HepG2 (cell line): ENCODE measurements around the gene BBS9. TPM values are rescaled to one million over a fixed set of nuclear protein-coding genes. Genes with fewer than 3 reads are reported as not detected.

Experiments used
- ATAC-seq: fragments of 200-7000 bp; cut with Tn5 transposase; 3 replicates; pipeline ENCODE4 v1.9.1; 2020; ENCODE audit warnings: mild to moderate bottlenecking, moderate library complexity
- BruUV-seq: library from RNA; stranded (reverse); fragments of 400-500 nt; replicated peaks from 2 replicates; lab custom pipeline; 2021; lab: Mats Ljungman, UMichigan
- CTCF ChIA-PET: fragments of 300-600 bp; formaldehyde crosslinking; extraction: SDS; loops from one replicate; lab custom pipeline; 2021; ENCODE audit warnings: low total read pairs, inconsistent platforms, low intra/inter-chr PET ratio; lab: Yijun Ruan, JAX
- POLR2A ChIA-PET: fragments of 350-600 bp; sonication (Branson Sonifier 250); formaldehyde crosslinking; loops from one replicate; lab custom pipeline; 2020; ENCODE audit warnings: antibody characterized with exemption, inconsistent platforms; lab: Yijun Ruan, JAX
- DNase-seq: peaks from one replicate; pipeline ENCODE4 v3.0.0-alpha.2; 2015; ENCODE audit warnings: low spot score
- FAIRE-seq: peaks from 3 replicates; lab custom pipeline; 2011; peaks lifted over from hg19 to GRCh38; lab: Jason Lieb, UNC
- H2AFZ ChIP-seq: one replicate; pipeline ENCODE4 v1.6.1; 2011; ENCODE audit warnings: low read length, inconsistent platforms
- H3K27ac ChIP-seq: fragments of 300-600 bp; 3 replicates; pipeline ENCODE4 v1.8.0; 2011; ENCODE audit warnings: mixed run types, mild to moderate bottlenecking, mixed read lengths, low read length, inconsistent platforms; ENCODE audit not compliant: insufficient read depth; ENCODE audit errors: extremely low read length
- H3K27me3 ChIP-seq, 2 experiments: fragments of 200-600 bp in 1 of 2; 2 replicates in 1 of 2; 3 replicates in 1 of 2; pipeline versions ENCODE4 v1.6.0 to v1.8.0; 2011; ENCODE audit warnings: low read length in 2 of 2, mild to moderate bottlenecking in 2 of 2, moderate library complexity in 2 of 2, inconsistent platforms in 1 of 2; ENCODE audit not compliant: insufficient read depth in 2 of 2, control insufficient read depth in 1 of 2
- H3K36me3 ChIP-seq, 2 experiments: fragments of 200-600 bp in 1 of 2; replicated peaks in 1 of 2; 2 replicates in 1 of 2; 3 replicates in 1 of 2; pipeline versions ENCODE4 v1.5.1 to v1.8.0; 2011; ENCODE audit warnings: low read length in 2 of 2, inconsistent platforms in 1 of 2; ENCODE audit not compliant: insufficient read depth in 2 of 2, control insufficient read depth in 1 of 2
- H3K4me1 ChIP-seq: 2 replicates; pipeline ENCODE4 v1.5.1; 2012; ENCODE audit warnings: low read length, inconsistent platforms; ENCODE audit not compliant: insufficient read depth
- H3K4me2 ChIP-seq: 2 replicates; pipeline ENCODE4 v1.6.0; 2011; ENCODE audit warnings: low read depth, low read length, inconsistent platforms
- H3K4me3 ChIP-seq, 3 experiments: fragments of 200-600 bp in 1 of 3; sonication (generic), shearing (Covaris generic) in 1 of 3; replicated peaks in 1 of 3; 2 replicates each; pipeline ENCODE4 v1.5.1; 2011 to 2016; ENCODE audit warnings: low read length in 3 of 3, inconsistent platforms in 2 of 3, low read depth in 2 of 3, mild to moderate bottlenecking in 2 of 3, control low read depth in 1 of 3, mixed read lengths in 1 of 3; ENCODE audit not compliant: insufficient read depth in 1 of 3
- H3K79me2 ChIP-seq: one replicate; pipeline ENCODE4 v1.6.1; 2011; ENCODE audit warnings: low read length, inconsistent platforms; ENCODE audit not compliant: insufficient read depth
- H3K9ac ChIP-seq: 2 replicates; pipeline ENCODE4 v1.6.0; 2011; ENCODE audit warnings: mild to moderate bottlenecking, low read depth, low read length, inconsistent platforms; ENCODE audit not compliant: insufficient read depth
- H3K9me3 ChIP-seq: 2 replicates; pipeline ENCODE4 v1.5.1; 2012; ENCODE audit warnings: mild to moderate bottlenecking, low read length
- H4K20me1 ChIP-seq: 2 replicates; pipeline ENCODE4 v1.6.0; 2011; ENCODE audit warnings: inconsistent platforms, mild to moderate bottlenecking, low read length, moderate library complexity; ENCODE audit not compliant: insufficient read depth
- GLMP ChIP-seq: sonication (generic); formaldehyde crosslinking; IDR thresholded peaks from 2 replicates; pipeline ENCODE4 v1.9.0; 2021; ENCODE audit warnings: missing genetic modification reagents, mild to moderate bottlenecking, borderline replicate concordance
- HDAC2 ChIP-seq: sonication (generic); formaldehyde crosslinking; IDR thresholded peaks from 2 replicates; pipeline ENCODE4 v1.4.0; 2020; ENCODE audit warnings: missing genetic modification reagents
- HIC2 ChIP-seq: sonication (generic); formaldehyde crosslinking; IDR thresholded peaks from 2 replicates; pipeline ENCODE4 v1.9.0; 2022; ENCODE audit warnings: low read depth, missing genetic modification reagents
- PBX2 ChIP-seq: IDR thresholded peaks from 2 replicates; pipeline ENCODE4 v1.6.1; 2016; ENCODE audit warnings: control low read depth
- PRDM10 ChIP-seq: sonication (generic); formaldehyde crosslinking; IDR thresholded peaks from 2 replicates; pipeline ENCODE4 v1.4.0; 2020; ENCODE audit warnings: low read depth, missing genetic modification reagents
- USF2 ChIP-seq, 2 experiments: sonication (generic) in 1 of 2; formaldehyde crosslinking in 1 of 2; IDR thresholded peaks; 2 replicates each; pipeline versions ENCODE4 v1.5.1 to v1.6.1; 2011 to 2020; ENCODE audit warnings: borderline replicate concordance in 1 of 2, low read depth in 1 of 2, low read length in 1 of 2, mild to moderate bottlenecking in 1 of 2, missing genetic modification reagents in 1 of 2, moderate library complexity in 1 of 2
- ZNF207 ChIP-seq: fragments of 450-650 bp; IDR thresholded peaks from 2 replicates; pipeline ENCODE4 v1.6.1; 2016; ENCODE audit warnings: antibody characterized with exemption, borderline replicate concordance
- ZNF367 ChIP-seq: sonication (generic); formaldehyde crosslinking; IDR thresholded peaks from 2 replicates; pipeline ENCODE4 v1.4.0; 2020; ENCODE audit warnings: missing genetic modification reagents, borderline replicate concordance
- ZNF720 ChIP-seq: sonication (generic); formaldehyde crosslinking; IDR thresholded peaks from 2 replicates; pipeline ENCODE4 v1.4.0; 2020; ENCODE audit warnings: missing genetic modification reagents
- WGBS: methylation state at CpG from one replicate; pipeline ENCODE4 v1.1.6; 2017; ENCODE audit warnings: low lambda C conversion rate; 5-methylcytosine and 5-hydroxymethylcytosine counted together
- in situ Hi-C: cut with HindIII; loops from 2 replicates; pipeline ENCODE4 v1.10.0; 2017; ENCODE audit warnings: low pct_unique_long_range_greater_than_20kb; ENCODE audit not compliant: extremely low pct_ligation_motif_present
- intact Hi-C: fragments of 100-400 bp; cut with micrococcal nuclease; formaldehyde crosslinking; loops from one replicate; pipeline ENCODE4 v1.10.0; 2022; ENCODE audit not compliant: unreplicated experiment
- polyA plus RNA-seq, 8 experiments: library from polyadenylated mRNA; depleted of rRNA in 3 of 8; stranded (reverse) in 7 of 8; unstranded in 1 of 8; fragments of >200 nt; fragmentation: Illumina TruSeq in 4 of 8; extraction: Trizol in 4 of 8; gene quantifications; 2 replicates each; pipeline versions ENCODE4 v1.2.1 to v1.2.3, GENCODE V29; 2011 to 2016; ENCODE audit warnings: low read depth in 4 of 8, missing spikeins in 1 of 8, mixed read lengths in 1 of 8; ENCODE audit not compliant: insufficient read depth in 1 of 8
- total RNA-seq, 5 experiments: library from RNA; depleted of rRNA; stranded (reverse); fragments of >200 nt; fragmentation: Illumina TruSeq; extraction: Trizol; gene quantifications; 2 replicates each; pipeline ENCODE4 v1.2.3, GENCODE V29; 2016; ENCODE audit warnings: low read depth in 1 of 5

Gene BBS9
- total and polyA plus RNA-seq, 2 of the 13 experiments (the other 11 are each of a cell fraction or from before 2014, with no cell fraction given), result 5.1 to 7.8 TPM

- TF ChIP-seq ZNF207 (no peak), ZNF720 (CRISPR knock-in tag) (no peak)
Measured at GRCh38 chr7:33636359-33636758, 507.0 kb downstream of the BBS9 start (continued).

GRCh38 chr7:33639552-33640197 lies 510.3 kb downstream of the BBS9 start:
- Histone ChIP-seq H4K20me1 (no peaks in the 10 kb centered on the region), H3K4me1 (no peaks in the 10 kb centered on the region), H3K79me2 (no peaks in the 10 kb centered on the region), H2AFZ (no peak overlapping the region), H3K4me2 (no peak overlapping the region), H3K27me3 (no peaks in the 10 kb centered on the region), H3K27ac (no peak overlapping the region), H3K4me3 (no peak overlapping the region), H3K36me3 (no peaks in the 10 kb centered on the region), H3K9me3 (no peaks in the 10 kb centered on the region), H3K9ac (no peak overlapping the region)
- ATAC-seq, result no peak
- CTCF ChIA-PET, result no interaction called here
- no peak for FAIRE-seq
- no peak for DNase-seq
- POLR2A ChIA-PET, result no interaction called here
- intact Hi-C loops, result no loop called here
- in situ Hi-C loops, result no loop called here
- 56% methylated on average over 10 of the region's 10 CpGs for WGBS
- no TSS peak for BruUV-seq
- TF ChIP-seq HIC2 (CRISPR knock-in tag) (no peak), PBX2 (CRISPR knock-in tag) (no peak), GLMP (CRISPR knock-in tag) (no peak), HDAC2 (CRISPR knock-in tag) (no peak), ZNF367 (CRISPR knock-in tag) (no peak), USF2 (IDR thresholded peaks at IDR 0.05; ENCODE audit: low read depth, low read length) (no peak), USF2 (CRISPR knock-in tag; IDR thresholded peaks at IDR 0.05; ENCODE audit: borderline replicate concordance) (no peak), PRDM10 (no peak)
